ES-I3 (cell line): ENCODE results near the gene GPX7.

Source experiments
- H3K36me3 ChIP-seq: 2 replicates; pipeline ENCODE4 v1.6.1; 2013; ENCODE audit warnings: mild to moderate bottlenecking, low read length, control low read depth, moderate library complexity; ENCODE audit not compliant: insufficient read depth
- H3K4me1 ChIP-seq: 2 replicates; pipeline ENCODE4 v1.6.1; 2013; ENCODE audit warnings: mild to moderate bottlenecking, control low read depth, low read length; ENCODE audit not compliant: insufficient read depth
- H3K9ac ChIP-seq: 2 replicates; pipeline ENCODE4 v1.6.1; 2013; ENCODE audit warnings: low read depth, mild to moderate bottlenecking, low read length, moderate library complexity
- H3K9me3 ChIP-seq: 2 replicates; pipeline ENCODE4 v1.6.1; 2013; ENCODE audit warnings: mild to moderate bottlenecking, low read length, moderate library complexity; ENCODE audit not compliant: control insufficient read depth, insufficient read depth

GPX7 gene

DNA sequence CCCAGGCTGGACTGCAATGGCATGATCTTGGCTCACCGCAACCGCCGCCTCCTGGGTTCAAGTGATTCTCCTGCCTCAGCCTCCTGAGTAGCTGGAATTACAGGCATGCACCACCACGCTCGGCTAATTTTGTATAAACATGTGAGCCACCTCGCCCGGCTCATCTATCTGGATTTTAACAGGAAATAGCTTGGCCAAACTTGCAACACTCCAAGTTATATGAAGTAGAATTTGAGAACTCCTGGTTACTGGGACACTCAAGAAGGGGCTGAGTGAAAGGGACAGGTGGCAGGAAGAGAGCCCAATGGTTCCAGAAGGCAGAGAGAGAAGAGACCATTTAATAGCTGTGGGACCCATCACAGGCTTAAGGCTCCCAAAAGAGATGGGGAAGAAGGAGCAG is 2.9 kb upstream of the GPX7 start:
- H3K4me1 ChIP-seq: peaks cover 10% of the 10 kb centered on the region
- no peak overlapping the region for H3K9ac ChIP-seq
- no peaks in the 10 kb centered on the region for H3K9me3 ChIP-seq
- no peaks in the 10 kb centered on the region for H3K36me3 ChIP-seq

DNA sequence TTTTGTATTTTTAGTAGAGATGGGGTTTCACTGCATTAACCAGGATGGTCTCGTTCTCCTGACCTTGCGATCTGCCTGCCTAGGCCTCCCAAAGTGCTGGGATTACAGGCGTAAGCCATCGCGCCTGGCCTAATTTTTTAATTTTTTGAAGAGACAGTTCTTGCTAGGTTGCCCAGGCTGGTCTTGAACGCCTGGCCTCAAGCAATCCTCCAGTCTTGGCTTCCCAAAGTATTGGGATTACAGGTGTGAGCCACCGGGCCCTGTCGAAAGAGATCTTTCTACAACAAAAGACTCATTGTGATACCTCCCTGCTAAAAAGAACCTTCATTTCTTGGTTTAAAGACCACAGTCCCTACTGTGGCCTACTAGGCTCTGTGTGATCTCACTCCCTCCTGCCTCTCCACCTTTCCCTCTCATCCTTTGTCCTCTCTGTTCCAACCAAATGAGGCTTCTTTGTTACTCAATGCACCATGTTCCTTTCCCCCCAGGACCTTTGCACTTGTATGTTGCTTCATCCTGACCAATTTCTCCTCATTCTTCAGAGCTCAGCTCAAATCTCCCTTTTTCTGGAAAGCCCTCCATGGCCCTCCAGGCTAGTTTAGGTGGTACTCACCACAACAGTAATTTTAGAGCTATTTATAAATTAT is 1.5 kb upstream of the GPX7 start:
- H3K9ac ChIP-seq: no peak overlapping the region
- H3K4me1 ChIP-seq: peaks cover 13% of the 10 kb centered on the region
- H3K36me3 ChIP-seq: no peaks in the 10 kb centered on the region
- H3K9me3 ChIP-seq: no peaks in the 10 kb centered on the region

DNA sequence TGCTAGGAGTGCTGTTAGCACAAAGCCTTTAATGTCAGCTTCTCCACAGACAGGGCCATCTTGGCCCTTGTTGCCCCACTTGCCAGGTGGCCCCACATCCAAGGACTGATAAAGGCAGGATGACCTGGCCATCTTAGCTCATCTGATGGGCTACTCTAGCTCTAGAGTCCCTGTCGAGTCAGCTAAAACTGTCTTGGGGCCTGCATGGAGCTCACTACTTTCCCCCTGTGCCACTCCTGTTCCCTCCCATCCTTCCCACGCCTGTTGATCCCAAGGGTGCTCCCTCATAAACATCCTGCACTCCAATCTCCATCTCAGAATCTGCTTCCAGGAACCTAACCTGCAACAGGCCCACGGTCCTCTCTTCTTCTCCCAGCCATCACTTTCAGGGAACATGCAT is 652 bp upstream of the GPX7 start:
- H3K9ac ChIP-seq: peak overlapping the region; percentile 73; the same call in 1 of the 2 replicates

DNA sequence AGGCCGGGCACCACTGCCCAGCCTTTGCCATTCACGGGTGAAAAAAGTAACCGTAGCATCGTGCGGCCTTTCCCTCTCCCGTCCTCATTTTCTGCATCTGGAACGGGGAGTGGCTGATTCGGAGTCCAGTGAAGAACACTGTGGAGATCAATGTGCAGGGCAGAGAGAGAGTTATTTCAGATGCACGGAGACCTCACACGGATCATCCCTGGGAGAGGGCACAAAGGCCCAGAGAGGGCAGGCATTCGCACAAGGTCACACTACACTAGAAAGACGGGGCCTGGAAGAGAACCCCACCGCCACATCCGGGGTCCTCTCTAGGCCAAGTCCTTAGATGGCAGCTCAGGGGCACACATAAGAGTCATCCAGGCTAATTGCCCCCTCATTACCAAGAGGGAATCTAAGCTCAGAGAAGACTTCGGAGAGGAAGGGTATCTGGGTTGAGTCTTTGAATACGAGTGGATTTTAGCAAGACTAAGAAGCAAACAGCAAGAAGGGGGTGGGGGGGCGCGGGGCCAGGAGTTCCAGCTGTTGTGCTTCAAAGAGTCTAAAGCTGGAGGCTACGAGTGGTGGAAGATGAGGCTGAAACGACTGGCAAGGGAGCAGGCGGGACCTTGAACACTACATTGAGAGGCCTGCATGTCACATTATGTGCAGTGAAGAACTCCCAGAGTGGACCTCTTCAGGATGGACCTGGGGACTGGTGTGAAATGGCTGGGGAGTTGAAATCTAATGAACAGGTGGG is 857 bp downstream of the GPX7 start:
- H3K4me1 ChIP-seq: peaks cover 13% of the 10 kb centered on the region

More for the DNA sequence above, 652 bp upstream of the GPX7 start:
- no peaks in the 10 kb centered on the region for H3K36me3 ChIP-seq
- peaks cover 13% of the 10 kb centered on the region for H3K4me1 ChIP-seq
- H3K9me3 ChIP-seq: no peaks in the 10 kb centered on the region

DNA sequence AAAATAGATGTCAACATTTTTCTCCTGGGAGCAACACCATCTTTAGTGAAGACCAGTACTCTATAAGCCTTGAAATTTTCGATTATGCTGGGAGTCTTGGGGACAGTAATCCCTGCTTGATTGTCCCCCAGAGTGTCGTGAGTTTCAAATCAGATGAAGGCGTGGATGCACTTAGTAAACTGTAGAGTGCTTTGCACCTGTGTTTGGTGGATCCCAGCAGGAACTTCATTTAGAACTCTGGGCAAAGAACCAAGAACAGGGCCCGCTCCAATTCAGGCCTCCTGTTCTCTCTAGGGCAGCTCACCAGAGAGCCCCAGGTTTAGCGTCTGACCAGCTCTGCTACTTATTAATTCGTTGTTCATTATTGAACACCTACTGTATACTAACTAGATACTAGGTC is 1.5 kb downstream of the GPX7 start:
- Histone ChIP-seq H3K4me1 (peaks cover 13% of the 10 kb centered on the region), H3K9ac (no peak overlapping the region), H3K36me3 (no peaks in the 10 kb centered on the region; the same call in 1 of the 2 replicates), H3K9me3 (no peaks in the 10 kb centered on the region)

More for the DNA sequence above, 857 bp downstream of the GPX7 start:
- Histone ChIP-seq H3K9me3 (no peaks in the 10 kb centered on the region), H3K9ac (peak overlapping the region; percentile 73), H3K36me3 (no peaks in the 10 kb centered on the region; the same call in 1 of the 2 replicates)

DNA sequence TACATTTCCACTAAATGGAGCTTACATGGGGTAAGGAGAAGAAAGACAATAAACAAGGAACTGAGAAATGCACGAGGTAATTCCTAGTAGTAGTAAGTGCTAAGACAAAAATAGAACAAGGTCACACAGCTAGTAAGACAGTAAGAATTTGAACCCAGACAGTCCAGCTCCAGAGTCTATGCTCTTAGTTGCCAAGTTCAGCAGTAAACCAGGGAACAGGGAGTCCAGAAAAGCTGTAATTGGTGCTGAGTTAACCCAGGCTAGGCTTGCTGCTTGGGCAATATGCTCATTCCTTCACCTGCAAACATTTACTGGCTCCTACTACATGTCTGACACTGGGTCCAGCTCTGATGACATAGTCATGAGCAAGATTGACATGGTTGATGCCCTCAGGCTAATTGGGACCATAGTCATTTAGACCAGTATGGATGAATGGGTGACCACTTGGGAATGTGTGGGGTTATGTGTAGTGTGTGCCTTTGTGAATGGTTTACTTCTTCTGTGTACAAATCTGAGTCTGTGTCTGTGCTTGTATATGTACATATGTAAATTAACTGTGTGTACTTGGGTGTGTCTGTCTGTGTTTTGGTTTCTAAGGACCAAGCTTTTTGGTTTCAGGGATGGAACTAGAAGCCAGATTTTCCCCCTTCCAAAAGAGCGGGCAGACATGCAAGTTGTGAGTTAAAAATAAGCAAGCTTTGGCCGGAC is 2.0 kb downstream of the GPX7 start:
- H3K9me3 ChIP-seq: no peaks in the 10 kb centered on the region
- H3K4me1 ChIP-seq: peaks cover 13% of the 10 kb centered on the region
- no peak overlapping the region for H3K9ac ChIP-seq
- no peaks in the 10 kb centered on the region; the same call in 1 of the 2 replicates for H3K36me3 ChIP-seq

DNA sequence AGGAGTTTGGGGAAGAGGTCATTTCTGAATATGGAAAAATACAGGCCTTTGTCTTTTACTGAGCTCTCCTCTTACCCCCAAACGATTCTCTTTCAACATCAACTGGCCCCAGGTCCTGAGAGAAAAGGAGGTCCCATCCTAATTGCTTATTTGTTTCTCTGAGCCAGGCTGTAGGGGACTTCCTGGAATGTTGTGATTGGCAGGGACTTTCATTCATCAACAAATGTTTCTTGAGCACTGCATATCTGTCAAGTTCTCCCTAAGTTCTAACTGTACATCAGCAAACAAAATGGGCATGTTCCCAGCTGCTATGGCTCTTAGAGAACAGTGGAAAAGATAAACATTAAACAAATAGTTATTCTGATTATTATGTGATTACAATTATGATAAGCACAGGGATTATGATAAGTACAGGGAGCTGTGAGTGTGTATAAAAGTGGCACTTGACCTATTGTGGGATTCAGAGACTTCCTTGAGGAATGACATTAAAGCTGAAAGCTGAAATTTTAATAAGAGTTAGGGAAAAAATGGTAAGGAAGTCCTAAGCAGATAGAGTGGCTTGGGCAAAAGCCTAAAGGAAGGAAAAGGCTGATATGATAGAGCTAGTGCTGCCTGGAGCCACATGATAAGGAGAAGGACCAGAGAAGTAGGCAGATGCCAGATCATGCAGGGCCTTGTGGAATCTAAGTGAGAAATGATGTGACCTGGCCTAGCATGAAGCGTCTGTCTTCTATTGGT is 11.6 kb downstream of the GPX7 start:
- H3K36me3 ChIP-seq: no peaks in the 10 kb centered on the region

DNA sequence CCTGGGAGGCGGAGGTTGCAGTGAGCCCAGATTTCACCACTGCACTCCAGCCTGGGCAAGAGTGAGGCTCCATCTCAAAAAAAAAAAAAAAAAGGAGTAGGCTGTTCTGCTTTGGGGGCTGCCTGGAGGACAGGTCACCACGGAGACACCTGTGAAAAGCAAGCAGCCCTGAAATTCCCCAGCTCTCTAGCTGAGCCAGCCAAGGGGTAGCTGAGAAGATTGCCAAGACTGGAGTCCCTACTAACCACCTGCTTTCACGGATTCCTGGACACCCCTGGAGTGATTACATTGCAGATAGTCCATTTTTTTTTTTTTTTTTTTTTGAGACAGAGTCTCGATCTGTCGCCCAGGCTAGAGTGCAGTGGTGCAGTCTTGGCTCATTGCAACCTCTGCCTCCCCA is 12.5 kb downstream of the GPX7 start:
- Histone ChIP-seq H3K9ac (no peak overlapping the region), H3K4me1 (peaks cover 10% of the 10 kb centered on the region), H3K36me3 (no peaks in the 10 kb centered on the region), H3K9me3 (no peaks in the 10 kb centered on the region)

More for the DNA sequence above, 11.6 kb downstream of the GPX7 start:
- Histone ChIP-seq H3K9ac (no peak overlapping the region), H3K9me3 (no peaks in the 10 kb centered on the region), H3K4me1 (peaks cover 10% of the 10 kb centered on the region)

DNA sequence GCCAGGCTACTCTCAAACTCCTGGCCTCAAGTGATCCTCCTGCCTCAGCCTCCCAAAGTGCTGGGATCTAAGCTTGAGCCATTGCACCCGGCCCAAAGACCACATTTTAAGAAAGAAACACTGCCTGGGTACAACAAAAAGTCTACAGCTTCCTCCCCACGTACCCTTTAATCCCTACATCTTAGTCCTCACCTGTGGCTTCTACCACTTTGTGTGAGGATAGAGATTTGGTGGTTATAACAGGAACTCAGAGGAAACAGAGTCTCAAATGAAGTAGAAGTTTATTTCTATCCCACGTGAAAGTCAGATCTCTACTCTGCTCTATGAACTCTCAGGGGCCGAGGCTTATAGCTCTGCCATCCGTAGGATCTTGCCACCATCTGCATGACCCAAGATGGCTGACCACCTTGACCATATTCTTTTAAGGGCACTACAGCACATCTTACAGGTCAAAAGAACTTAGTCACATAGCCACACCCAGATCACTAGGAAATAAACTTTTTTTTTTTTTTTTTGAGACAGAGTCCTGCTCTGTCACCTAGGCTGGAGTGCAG is 13.4 kb downstream of the GPX7 start:
- no peaks in the 10 kb centered on the region for H3K9me3 ChIP-seq
- H3K9ac ChIP-seq: no peak overlapping the region
- peaks cover 10% of the 10 kb centered on the region for H3K4me1 ChIP-seq
- H3K36me3 ChIP-seq: no peaks in the 10 kb centered on the region

DNA sequence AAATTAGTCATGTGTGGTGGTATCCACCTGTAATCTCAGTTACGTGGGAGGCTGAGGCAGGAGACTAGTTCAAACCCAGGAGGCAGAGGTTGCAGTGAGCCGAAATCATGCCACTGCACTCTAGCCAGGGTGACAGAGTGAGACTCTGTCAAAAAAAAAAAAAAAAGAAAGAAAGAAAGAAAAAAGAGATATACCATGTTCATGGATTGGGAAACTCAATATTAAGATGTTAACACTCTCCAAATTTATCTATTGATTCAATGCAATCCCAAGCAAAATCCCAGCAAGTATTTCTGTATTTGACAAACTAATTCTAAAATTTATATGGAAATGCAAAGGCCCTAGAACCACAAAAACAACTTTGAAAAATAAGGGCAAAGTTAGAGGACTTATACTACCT is 19.8 kb downstream of the GPX7 start:
- Histone ChIP-seq H3K9ac (no peak overlapping the region), H3K36me3 (no peaks in the 10 kb centered on the region), H3K4me1 (no peaks in the 10 kb centered on the region), H3K9me3 (no peaks in the 10 kb centered on the region; the same call in 1 of the 2 replicates)

DNA sequence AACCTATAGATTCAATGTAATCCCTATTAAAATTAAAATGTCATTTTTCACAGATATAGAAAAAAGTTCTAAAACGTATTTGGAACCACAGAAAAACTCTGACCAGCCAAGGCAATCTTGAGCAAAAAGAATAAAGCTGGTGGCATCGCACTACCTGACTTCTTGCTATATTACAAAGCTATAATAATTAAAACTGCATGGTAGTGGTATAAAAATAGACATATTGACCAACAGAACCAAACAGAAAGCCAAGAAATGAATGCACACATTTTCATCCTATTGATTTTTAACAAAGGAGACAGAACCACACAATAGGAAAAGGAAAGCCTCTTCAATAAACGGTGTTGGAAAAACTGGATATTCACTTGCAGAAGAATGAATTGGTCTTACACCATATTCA is 21.6 kb downstream of the GPX7 start:
- no peaks in the 10 kb centered on the region; the same call in 1 of the 2 replicates for H3K9me3 ChIP-seq
- H3K9ac ChIP-seq: no peak overlapping the region
- no peaks in the 10 kb centered on the region for H3K4me1 ChIP-seq
- no peaks in the 10 kb centered on the region for H3K36me3 ChIP-seq

DNA sequence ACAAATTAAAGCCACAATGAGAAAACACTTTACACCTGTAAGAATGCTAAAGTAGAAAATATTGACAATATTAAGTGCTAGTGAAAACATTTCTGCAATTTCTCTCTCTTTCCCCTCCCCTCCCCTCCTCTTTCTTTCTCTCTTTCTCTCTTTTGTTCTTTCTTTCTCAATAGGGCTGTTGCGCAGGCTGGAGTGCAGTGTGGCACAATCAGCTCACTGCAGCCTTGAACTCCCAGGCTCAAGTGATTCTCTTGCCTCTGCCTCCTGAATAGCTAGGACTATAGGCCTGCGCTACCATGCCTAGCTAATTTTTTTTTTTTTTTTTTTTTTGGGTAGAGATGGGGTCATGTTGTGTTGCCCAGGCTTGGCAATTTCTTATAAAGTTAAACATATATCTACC is 24.9 kb downstream of the GPX7 start:
- no peaks in the 10 kb centered on the region for H3K4me1 ChIP-seq
- H3K9ac ChIP-seq: no peak overlapping the region
- no peaks in the 10 kb centered on the region; the same call in 1 of the 2 replicates for H3K9me3 ChIP-seq
- no peaks in the 10 kb centered on the region for H3K36me3 ChIP-seq

DNA sequence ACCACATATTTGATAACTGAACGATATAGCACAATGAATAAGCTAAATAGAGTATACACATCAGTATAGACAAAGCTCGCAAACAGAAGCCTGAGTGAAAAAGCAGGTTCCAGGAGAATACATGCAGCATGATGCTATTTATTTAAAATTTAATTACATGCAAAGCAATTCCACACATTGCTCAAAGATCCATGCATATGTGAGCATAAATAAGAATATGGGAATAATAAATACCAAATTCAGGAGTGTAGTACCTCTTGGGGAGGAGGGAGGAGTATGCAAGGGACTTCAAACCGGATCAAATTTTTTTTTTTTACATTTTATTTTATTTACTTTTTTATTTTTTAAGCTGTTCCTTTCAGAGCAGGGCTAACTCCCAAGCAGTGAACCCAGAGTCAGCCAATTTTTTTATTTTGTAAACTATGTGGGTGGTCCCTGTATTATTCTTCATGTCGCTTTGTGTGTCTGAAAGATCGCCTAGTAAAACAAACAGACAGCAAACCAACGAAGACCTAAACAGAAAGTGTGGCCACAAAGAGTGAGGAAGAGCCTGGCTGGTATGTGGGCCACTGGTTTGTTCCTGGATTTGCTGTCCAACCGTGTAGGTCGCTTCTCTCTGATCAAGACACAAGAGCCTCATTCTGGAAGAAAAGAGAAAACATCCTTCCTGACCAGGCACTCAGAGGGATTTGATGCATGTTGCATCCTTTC is 26.6 kb downstream of the GPX7 start:
- Histone ChIP-seq H3K36me3 (no peaks in the 10 kb centered on the region), H3K9ac (no peak overlapping the region), H3K9me3 (no peaks in the 10 kb centered on the region), H3K4me1 (no peaks in the 10 kb centered on the region; the same call in 1 of the 2 replicates)
